HEK293 (cell line): ENCODE results near the gene ZXDC.

Experiments used
- CTCF ChIA-PET: fragments of 350-600 bp; formaldehyde crosslinking; extraction: SDS; loops from one replicate; lab custom pipeline; 2021; ENCODE audit warnings: antibody characterized with exemption; lab: Yijun Ruan, JAX
- POLR2A ChIA-PET: fragments of 300-600 bp; formaldehyde crosslinking; extraction: SDS; loops from one replicate; lab custom pipeline; 2020; ENCODE audit warnings: antibody characterized with exemption, inconsistent platforms; lab: Yijun Ruan, JAX
- H3K27ac ChIP-seq: fragments of 200-500 bp; sonication (Bioruptor generic); 2 replicates; pipeline ENCODE4 v1.5.1; 2014; ENCODE audit warnings: low read depth, low read length, control low read depth, inconsistent platforms; ENCODE audit errors: extremely low read depth
- H3K36me3 ChIP-seq, 2 experiments: fragments of 200-500 bp in 1 of 2; sonication (Bioruptor generic) in 1 of 2; 1 replicate in 1 of 2; 2 replicates in 1 of 2; pipeline ENCODE4 v1.5.1; 2014 to 2017; ENCODE audit warnings: inconsistent platforms in 2 of 2, low read length in 2 of 2; ENCODE audit not compliant: control insufficient read depth in 2 of 2, insufficient read depth in 1 of 2
- H3K4me1 ChIP-seq: fragments of 200-500 bp; sonication (Bioruptor generic); 2 replicates; pipeline ENCODE4 v1.5.1; 2014; ENCODE audit warnings: mild to moderate bottlenecking, low read length, inconsistent platforms; ENCODE audit not compliant: control insufficient read depth, insufficient read depth
- H3K4me3 ChIP-seq: 2 replicates; pipeline ENCODE4 v1.5.1; 2011; ENCODE audit warnings: low read depth, mild to moderate bottlenecking, control low read depth, low read length, moderate library complexity
- H3K9me3 ChIP-seq: fragments of 200-500 bp; sonication (Bioruptor generic); 2 replicates; pipeline ENCODE4 v1.5.1; 2014; ENCODE audit warnings: low read depth, low read length, inconsistent platforms; ENCODE audit not compliant: control insufficient read depth, insufficient read depth
- BCL11B ChIP-seq: fragments of 450-650 bp; formaldehyde crosslinking; IDR thresholded peaks from 2 replicates; pipeline ENCODE4 v1.5.1; 2016; ENCODE audit warnings: low read depth, missing biosample characterization, missing genetic modification characterization
- GLIS1 ChIP-seq: fragments of 450-650 bp; formaldehyde crosslinking; IDR thresholded peaks from 2 replicates; pipeline ENCODE4 v1.5.1; 2016; ENCODE audit warnings: missing biosample characterization, missing genetic modification characterization
- OSR2 ChIP-seq: fragments of 450-650 bp; formaldehyde crosslinking; IDR thresholded peaks from 2 replicates; pipeline ENCODE4 v1.5.1; 2016; ENCODE audit warnings: missing biosample characterization, missing genetic modification characterization
- SCRT1 ChIP-seq: fragments of 450-650 bp; formaldehyde crosslinking; IDR thresholded peaks from 2 replicates; pipeline ENCODE4 v1.5.1; 2016; ENCODE audit warnings: missing biosample characterization, missing genetic modification characterization, borderline replicate concordance
- TRIM28 ChIP-seq: IDR thresholded peaks from 2 replicates; pipeline ENCODE4 v1.6.1; 2011; ENCODE audit warnings: low read length, control low read depth, borderline replicate concordance
- ZEB2 ChIP-seq: fragments of 450-650 bp; formaldehyde crosslinking; IDR thresholded peaks from 2 replicates; pipeline ENCODE4 v1.5.1; 2016; ENCODE audit warnings: missing biosample characterization, missing genetic modification characterization
- ZNF133 ChIP-seq: fragments of 450-650 bp; formaldehyde crosslinking; IDR thresholded peaks from 2 replicates; pipeline ENCODE4 v1.5.1; 2016; ENCODE audit warnings: missing biosample characterization, missing genetic modification characterization
- ZNF23 ChIP-seq: fragments of 450-650 bp; formaldehyde crosslinking; IDR thresholded peaks from 2 replicates; pipeline ENCODE4 v1.5.1; 2016; ENCODE audit warnings: missing biosample characterization, missing genetic modification characterization, borderline replicate concordance
- ZNF335 ChIP-seq: fragments of 450-650 bp; formaldehyde crosslinking; conservative IDR thresholded peaks from 2 replicates; pipeline ENCODE4 v1.5.1; 2016; ENCODE audit warnings: missing biosample characterization, missing genetic modification characterization
- ZNF354C ChIP-seq: fragments of 450-650 bp; formaldehyde crosslinking; IDR thresholded peaks from 2 replicates; pipeline ENCODE4 v1.5.1; 2016; ENCODE audit warnings: missing biosample characterization, missing genetic modification characterization, low read depth, borderline replicate concordance
- ZNF404 ChIP-seq: fragments of 450-650 bp; formaldehyde crosslinking; IDR thresholded peaks from 2 replicates; pipeline ENCODE4 v1.5.1; 2017; ENCODE audit warnings: missing biosample characterization, missing genetic modification characterization
- ZNF555 ChIP-seq: fragments of 450-650 bp; formaldehyde crosslinking; conservative IDR thresholded peaks from 2 replicates; pipeline ENCODE4 v1.5.1; 2017; ENCODE audit warnings: missing biosample characterization, mild to moderate bottlenecking, missing genetic modification characterization, inconsistent platforms
- ZNF664 ChIP-seq: fragments of 450-650 bp; formaldehyde crosslinking; IDR thresholded peaks from 2 replicates; pipeline ENCODE4 v1.5.1; 2016; ENCODE audit warnings: missing biosample characterization, missing genetic modification characterization
- TF ChIP-seq, protein P1 (sequence below): fragments of 450-650 bp; formaldehyde crosslinking; IDR thresholded peaks from 2 replicates; pipeline ENCODE4 v1.5.1; 2016; ENCODE audit warnings: missing biosample characterization, missing genetic modification characterization
- TF ChIP-seq, protein P2 (sequence below): fragments of 450-650 bp; formaldehyde crosslinking; IDR thresholded peaks from 2 replicates; pipeline ENCODE4 v1.5.1; 2016; ENCODE audit warnings: missing biosample characterization, missing genetic modification characterization
- TF ChIP-seq, protein P3 (sequence below): fragments of 450-650 bp; formaldehyde crosslinking; IDR thresholded peaks from 2 replicates; pipeline ENCODE4 v1.5.1; 2016; ENCODE audit warnings: missing biosample characterization, missing genetic modification characterization
- TF ChIP-seq, protein P4 (sequence below): fragments of 450-650 bp; formaldehyde crosslinking; IDR thresholded peaks from 2 replicates; pipeline ENCODE4 v1.5.1; 2016; ENCODE audit warnings: missing biosample characterization, missing genetic modification characterization
- TF ChIP-seq, protein P5 (sequence below): fragments of 450-650 bp; formaldehyde crosslinking; IDR thresholded peaks from 2 replicates; pipeline ENCODE4; 2016; ENCODE audit warnings: missing biosample characterization, missing genetic modification characterization
- TF ChIP-seq, protein P6 (sequence below): fragments of 450-650 bp; formaldehyde crosslinking; IDR thresholded peaks from 2 replicates; pipeline ENCODE4 v1.5.1; 2016; ENCODE audit warnings: missing biosample characterization, missing genetic modification characterization, low read depth
- TF ChIP-seq, protein P7 (sequence below): fragments of 450-650 bp; formaldehyde crosslinking; IDR thresholded peaks from 2 replicates; pipeline ENCODE4 v1.5.1; 2017; ENCODE audit warnings: missing biosample characterization, missing genetic modification characterization

Gene ZXDC

DNA sequence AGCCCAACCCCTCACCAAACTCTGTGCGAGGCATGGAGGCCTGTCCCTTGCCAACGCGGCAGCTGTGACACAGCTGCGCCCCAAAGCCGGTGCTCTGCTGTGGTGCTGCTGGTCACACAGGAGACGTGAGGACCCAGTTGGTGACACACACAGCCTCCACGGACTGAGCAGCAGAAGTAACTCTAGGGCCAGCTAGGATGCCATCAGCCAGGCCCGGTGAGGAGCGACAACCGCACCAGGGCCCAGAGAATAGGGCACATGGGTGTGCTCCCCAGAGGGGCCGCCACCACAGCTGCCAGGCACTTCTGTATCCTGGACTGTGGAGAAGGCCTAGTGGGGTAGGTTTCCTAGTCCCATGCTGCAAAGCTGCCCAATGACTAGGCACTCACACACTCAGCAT lies 10.7 kb downstream of the ZXDC start (continued):
- TF ChIP-seq, protein P1, sequence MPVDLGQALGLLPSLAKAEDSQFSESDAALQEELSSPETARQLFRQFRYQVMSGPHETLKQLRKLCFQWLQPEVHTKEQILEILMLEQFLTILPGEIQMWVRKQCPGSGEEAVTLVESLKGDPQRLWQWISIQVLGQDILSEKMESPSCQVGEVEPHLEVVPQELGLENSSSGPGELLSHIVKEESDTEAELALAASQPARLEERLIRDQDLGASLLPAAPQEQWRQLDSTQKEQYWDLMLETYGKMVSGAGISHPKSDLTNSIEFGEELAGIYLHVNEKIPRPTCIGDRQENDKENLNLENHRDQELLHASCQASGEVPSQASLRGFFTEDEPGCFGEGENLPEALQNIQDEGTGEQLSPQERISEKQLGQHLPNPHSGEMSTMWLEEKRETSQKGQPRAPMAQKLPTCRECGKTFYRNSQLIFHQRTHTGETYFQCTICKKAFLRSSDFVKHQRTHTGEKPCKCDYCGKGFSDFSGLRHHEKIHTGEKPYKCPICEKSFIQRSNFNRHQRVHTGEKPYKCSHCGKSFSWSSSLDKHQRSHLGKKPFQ (tag by site-specific recombination) = no peak
- TF ChIP-seq, protein P2, sequence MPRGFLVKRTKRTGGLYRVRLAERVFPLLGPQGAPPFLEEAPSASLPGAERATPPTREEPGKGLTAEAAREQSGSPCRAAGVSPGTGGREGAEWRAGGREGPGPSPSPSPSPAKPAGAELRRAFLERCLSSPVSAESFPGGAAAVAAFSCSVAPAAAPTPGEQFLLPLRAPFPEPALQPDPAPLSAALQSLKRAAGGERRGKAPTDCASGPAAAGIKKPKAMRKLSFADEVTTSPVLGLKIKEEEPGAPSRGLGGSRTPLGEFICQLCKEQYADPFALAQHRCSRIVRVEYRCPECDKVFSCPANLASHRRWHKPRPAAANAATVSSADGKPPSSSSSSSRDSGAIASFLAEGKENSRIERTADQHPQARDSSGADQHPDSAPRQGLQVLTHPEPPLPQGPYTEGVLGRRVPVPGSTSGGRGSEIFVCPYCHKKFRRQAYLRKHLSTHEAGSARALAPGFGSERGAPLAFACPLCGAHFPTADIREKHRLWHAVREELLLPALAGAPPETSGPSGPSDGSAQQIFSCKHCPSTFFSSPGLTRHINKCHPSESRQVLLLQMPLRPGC = no peak
- no peak for TF ChIP-seq BCL11B (tag by site-specific recombination)
- no peak for TF ChIP-seq ZNF664 (tag by site-specific recombination)
- TF ChIP-seq ZEB2 = no peak
- TF ChIP-seq OSR2 = no peak
- TF ChIP-seq, all 188 proteins: peak for 0

DNA sequence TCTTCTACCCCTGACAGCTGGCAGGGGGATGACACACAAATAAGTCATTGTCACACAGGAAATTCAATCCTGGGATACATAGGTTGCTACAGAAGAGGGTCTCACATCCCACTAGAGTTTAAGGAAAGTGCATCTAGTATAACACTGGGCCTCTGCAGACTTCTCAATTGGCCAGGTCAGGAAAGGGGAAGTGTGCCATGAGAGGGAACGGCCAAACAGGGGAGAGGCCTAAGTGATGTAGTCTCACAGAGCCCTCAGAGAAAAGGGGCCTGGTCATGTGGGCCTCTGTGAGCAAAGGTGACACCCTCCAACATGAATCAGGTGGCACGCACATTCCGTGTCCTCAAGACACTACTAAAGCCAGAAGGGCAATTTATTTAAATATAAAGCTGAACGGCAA lies 11.2 kb downstream of the ZXDC start:
- Histone ChIP-seq H3K27ac (no peak overlapping the region), H3K36me3 (peaks cover 0 to 97% of the 10 kb centered on the region in 2 experiments), H3K4me3 (no peak overlapping the region), H3K4me1 (no peaks in the 10 kb centered on the region), H3K9me3 (no peaks in the 10 kb centered on the region)
- TF ChIP-seq, protein P3, sequence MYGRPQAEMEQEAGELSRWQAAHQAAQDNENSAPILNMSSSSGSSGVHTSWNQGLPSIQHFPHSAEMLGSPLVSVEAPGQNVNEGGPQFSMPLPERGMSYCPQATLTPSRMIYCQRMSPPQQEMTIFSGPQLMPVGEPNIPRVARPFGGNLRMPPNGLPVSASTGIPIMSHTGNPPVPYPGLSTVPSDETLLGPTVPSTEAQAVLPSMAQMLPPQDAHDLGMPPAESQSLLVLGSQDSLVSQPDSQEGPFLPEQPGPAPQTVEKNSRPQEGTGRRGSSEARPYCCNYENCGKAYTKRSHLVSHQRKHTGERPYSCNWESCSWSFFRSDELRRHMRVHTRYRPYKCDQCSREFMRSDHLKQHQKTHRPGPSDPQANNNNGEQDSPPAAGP (tag by site-specific recombination) = no peak
- ChIA-PET CTCF (no interaction called here), POLR2A (no interaction called here)

DNA sequence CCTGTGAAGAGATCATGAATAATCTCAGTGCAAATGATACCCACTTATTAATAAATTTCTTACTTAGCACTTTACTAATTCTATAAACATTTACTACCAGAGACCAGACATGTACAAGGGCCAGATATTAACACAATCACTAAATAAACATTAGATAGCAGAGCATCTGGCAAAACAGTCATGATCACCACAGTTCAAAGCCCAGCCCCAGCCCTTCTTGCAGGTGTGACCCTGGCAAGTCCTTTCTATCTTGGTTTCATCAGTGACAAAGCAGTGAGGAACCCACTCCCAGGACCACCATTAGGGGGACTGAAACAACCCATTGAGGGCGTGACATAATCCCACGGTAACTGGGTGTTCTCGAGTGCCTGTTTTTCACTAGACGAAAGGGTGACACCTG lies 11.6 kb downstream of the ZXDC start:
- Histone ChIP-seq H3K9me3 (no peaks in the 10 kb centered on the region), H3K4me3 (no peak overlapping the region), H3K27ac (no peak overlapping the region), H3K36me3 (peaks cover 0 to 97% of the 10 kb centered on the region in 2 experiments), H3K4me1 (no peaks in the 10 kb centered on the region)
- POLR2A ChIA-PET = no interaction called here
- CTCF ChIA-PET = no interaction called here
- TF ChIP-seq, protein P4, sequence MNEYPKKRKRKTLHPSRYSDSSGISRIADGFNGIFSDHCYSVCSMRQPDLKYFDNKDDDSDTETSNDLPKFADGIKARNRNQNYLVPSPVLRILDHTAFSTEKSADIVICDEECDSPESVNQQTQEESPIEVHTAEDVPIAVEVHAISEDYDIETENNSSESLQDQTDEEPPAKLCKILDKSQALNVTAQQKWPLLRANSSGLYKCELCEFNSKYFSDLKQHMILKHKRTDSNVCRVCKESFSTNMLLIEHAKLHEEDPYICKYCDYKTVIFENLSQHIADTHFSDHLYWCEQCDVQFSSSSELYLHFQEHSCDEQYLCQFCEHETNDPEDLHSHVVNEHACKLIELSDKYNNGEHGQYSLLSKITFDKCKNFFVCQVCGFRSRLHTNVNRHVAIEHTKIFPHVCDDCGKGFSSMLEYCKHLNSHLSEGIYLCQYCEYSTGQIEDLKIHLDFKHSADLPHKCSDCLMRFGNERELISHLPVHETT (tag by site-specific recombination) = no peak
- TF ChIP-seq ZNF404 (tag by site-specific recombination) = no peak

DNA sequence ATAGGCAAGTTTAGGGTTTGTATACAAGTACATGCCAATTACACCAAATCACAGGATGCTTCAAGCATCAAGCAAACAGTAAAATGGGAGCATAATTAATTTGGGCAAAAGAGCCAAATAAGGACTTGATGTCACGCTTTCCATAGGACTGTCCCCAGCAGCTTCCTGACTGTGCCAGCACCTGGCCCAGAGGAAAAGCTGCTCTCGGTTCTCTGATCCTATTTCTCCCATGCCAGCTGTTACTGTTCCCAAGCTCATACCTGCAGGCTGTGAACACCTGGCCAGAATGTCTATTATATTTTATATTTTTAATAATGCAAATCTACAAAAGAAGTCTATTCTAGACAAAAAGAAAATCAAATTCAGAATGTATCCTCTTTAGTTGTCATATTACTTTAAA lies 12.2 kb downstream of the ZXDC start:
- no peak overlapping the region for H3K4me3 ChIP-seq
- POLR2A ChIA-PET = no interaction called here
- H3K27ac ChIP-seq = no peak overlapping the region
- H3K4me1 ChIP-seq = no peaks in the 10 kb centered on the region
- peaks cover 0 to 96% of the 10 kb centered on the region in 2 experiments for H3K36me3 ChIP-seq
- TF ChIP-seq ZNF335 (tag by site-specific recombination) (no peak), ZNF354C (no peak), ZNF23 (no peak), ZNF555 (tag by site-specific recombination) (no peak), SCRT1 (tag by site-specific recombination) (no peak), GLIS1 (tag by site-specific recombination) (no peak), ZNF133 (no peak), TRIM28 (no peak)
- TF ChIP-seq, protein P5, sequence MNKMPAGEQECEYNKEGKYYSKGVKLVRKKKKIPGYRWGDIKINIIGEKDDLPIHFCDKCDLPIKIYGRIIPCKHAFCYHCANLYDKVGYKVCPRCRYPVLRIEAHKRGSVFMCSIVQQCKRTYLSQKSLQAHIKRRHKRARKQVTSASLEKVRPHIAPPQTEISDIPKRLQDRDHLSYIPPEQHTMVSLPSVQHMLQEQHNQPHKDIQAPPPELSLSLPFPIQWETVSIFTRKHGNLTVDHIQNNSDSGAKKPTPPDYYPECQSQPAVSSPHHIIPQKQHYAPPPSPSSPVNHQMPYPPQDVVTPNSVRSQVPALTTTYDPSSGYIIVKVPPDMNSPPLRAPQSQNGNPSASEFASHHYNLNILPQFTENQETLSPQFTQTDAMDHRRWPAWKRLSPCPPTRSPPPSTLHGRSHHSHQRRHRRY (tag by site-specific recombination) = no peak
- TF ChIP-seq, protein P6, sequence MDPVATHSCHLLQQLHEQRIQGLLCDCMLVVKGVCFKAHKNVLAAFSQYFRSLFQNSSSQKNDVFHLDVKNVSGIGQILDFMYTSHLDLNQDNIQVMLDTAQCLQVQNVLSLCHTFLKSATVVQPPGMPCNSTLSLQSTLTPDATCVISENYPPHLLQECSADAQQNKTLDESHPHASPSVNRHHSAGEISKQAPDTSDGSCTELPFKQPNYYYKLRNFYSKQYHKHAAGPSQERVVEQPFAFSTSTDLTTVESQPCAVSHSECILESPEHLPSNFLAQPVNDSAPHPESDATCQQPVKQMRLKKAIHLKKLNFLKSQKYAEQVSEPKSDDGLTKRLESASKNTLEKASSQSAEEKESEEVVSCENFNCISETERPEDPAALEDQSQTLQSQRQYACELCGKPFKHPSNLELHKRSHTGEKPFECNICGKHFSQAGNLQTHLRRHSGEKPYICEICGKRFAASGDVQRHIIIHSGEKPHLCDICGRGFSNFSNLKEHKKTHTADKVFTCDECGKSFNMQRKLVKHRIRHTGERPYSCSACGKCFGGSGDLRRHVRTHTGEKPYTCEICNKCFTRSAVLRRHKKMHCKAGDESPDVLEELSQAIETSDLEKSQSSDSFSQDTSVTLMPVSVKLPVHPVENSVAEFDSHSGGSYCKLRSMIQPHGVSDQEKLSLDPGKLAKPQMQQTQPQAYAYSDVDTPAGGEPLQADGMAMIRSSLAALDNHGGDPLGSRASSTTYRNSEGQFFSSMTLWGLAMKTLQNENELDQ (tag by site-specific recombination) = no peak
- TF ChIP-seq, protein P7, sequence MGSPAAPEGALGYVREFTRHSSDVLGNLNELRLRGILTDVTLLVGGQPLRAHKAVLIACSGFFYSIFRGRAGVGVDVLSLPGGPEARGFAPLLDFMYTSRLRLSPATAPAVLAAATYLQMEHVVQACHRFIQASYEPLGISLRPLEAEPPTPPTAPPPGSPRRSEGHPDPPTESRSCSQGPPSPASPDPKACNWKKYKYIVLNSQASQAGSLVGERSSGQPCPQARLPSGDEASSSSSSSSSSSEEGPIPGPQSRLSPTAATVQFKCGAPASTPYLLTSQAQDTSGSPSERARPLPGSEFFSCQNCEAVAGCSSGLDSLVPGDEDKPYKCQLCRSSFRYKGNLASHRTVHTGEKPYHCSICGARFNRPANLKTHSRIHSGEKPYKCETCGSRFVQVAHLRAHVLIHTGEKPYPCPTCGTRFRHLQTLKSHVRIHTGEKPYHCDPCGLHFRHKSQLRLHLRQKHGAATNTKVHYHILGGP (tag by site-specific recombination) = no peak
- H3K9me3 ChIP-seq = no peaks in the 10 kb centered on the region
- CTCF ChIA-PET = no interaction called here
